G401.6 (cell line): ENCODE results near the gene PSMD8.
"Not testable (repeated sequence)": the region's sequence is repeated elsewhere in the genome, so short reads cannot be mapped to it uniquely, and the experiment has no call there.

Experiments
- FAIRE-seq: peaks from 2 replicates; lab custom pipeline; 2012; peaks lifted over from hg19 to GRCh38; lab: Jason Lieb, UNC

Gene PSMD8

DNA sequence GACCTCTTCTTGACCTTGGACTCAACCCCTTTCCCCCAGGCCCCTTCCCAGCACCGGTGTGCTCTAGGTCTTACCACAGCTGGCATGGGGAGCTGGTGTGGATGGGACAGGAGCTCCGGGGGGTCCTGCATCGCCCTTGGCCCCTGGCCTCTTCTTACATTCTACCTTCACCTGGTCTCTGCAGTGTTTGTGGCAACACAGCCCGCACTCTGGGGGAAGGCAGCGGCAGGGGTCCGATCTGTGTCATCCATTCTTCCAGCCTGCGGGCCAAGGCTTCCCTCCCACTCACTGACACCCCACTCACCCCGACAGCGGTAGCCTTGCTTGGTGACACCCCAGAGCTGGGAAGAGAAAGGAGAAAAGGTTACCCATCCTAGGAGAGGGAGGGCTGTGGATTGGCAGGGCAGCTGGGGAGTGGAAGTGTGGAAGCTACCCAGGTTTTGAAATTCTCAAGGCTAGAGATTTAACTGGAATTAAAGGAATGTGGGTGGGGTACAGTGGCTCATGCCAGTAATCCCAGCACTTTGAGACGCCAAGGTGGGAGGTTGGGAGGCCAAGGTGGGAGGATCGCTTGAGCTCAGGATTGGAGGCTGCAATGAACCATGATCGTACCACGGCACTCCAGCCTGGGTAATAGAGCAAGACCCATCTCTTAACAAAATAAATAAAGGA is 36.8 kb downstream of the PSMD8 start:
- FAIRE-seq, result no peak

GRCh38 chr19:38411898-38412297 is 37.5 kb downstream of the PSMD8 start:
- not testable (repeated sequence) for FAIRE-seq

DNA sequence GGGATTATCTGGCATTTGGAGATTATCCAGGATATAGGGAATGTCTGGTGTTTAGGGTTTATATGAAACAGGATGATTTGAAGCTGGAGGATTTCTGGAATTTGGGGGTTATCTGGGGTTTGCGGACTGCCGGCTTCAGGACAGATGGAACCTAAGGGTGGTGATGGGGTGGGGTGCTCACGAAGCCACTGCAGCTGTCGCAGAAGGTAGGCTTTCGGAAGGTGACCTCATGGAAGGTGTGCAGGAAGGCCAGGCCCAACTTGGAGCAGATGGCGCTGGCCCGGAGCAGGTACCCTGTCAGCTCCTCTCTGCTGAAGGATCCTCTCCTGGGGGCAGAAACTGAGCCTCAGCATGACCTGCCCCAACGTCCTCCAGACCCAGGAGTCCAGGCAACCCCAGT is 38.1 kb downstream of the PSMD8 start:
- no peak for FAIRE-seq

DNA sequence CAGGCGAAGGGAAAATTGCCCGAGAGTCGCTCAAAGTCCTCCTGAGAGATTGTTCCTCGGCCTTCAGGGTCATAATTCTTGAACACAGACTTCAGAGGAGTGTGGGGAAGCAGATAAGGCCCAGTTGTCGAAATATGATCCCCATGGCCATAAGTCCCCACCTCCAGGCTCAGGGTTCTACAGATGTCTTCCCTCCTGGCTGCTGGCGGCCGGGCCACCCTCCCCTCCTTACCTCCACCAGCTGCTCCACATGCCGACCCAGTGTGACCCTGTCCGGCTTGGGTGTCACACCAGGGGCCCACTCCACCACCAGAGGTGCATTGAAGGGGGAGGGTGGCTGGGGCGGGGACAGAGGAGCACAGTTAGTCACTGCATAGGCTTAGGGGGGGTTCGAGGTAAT is 38.6 kb downstream of the PSMD8 start:
- FAIRE-seq, result no peak

DNA sequence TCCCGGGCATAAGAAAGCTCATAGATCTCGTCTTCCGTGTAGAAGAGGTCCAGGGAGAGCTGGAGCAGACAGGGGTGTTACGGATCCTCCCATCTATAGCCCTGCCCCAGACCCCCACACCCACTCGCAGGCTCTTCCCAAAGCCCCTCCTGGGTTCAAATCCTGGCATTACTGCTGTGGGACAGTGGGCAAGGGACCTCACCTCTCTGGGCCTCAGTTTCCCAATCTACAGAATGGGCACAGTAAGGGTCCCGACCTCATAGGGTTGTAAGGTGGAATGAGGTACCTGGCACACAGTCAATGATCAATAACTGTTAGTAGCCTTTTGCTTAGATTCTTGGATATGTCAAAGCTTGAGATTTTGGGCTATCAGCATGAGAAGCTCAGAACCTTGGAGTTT is 39.0 kb downstream of the PSMD8 start:
- FAIRE-seq, result no peak

- FAIRE-seq, result no peak
These were observed 42.8 kb downstream of the PSMD8 start for GRCh38 chr19:38417146-38417543.

DNA sequence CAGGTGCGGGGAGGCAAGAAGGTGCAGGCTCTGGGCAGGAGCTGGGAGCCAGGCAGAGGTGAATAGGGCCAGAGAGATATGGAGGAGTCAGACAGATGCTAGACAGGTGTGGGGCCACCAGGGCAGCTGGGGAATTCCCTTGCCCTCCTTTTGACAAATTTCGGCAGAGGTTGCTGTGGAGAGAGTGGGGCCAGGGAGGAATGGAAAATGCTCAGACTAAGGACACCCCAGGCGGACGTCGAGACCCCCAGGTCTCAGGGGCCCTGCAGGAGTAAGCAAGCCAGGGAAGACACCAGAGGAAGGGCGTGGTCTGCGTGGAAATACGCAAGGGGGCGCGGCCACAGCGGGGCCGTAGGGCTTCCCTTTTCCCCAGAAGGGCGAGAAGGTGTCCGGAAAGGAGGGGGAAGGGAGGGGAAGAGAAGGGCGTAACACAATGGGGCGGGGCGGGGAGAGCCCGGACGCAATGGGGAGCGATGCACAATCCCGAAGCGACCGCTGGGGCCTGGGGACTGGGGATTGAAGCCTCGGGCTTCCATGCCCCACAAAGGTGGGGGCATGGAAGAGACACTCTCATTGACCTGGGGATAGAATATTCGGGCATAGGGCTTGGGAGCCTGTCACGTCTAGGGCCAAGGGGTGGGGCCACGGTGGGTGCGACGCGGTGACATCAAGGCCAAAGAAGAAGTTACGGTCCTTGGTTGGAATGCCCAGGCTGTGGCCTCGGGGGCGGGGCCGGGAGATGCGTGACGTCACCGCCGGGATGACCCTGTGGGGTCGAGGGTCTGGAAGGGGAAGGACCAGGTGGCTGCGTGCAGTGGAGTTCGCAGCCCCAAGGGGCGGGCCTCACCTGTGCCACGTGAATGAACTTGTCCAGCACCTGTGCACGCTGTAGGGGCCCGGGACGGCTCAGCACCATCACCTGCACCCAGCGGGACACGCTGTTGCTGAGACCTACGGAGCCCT is 43.5 kb downstream of the PSMD8 start:
- FAIRE-seq, result no peak

- FAIRE-seq, result no peak
These were observed 46.6 kb downstream of the PSMD8 start for GRCh38 chr19:38420935-38421334.

DNA sequence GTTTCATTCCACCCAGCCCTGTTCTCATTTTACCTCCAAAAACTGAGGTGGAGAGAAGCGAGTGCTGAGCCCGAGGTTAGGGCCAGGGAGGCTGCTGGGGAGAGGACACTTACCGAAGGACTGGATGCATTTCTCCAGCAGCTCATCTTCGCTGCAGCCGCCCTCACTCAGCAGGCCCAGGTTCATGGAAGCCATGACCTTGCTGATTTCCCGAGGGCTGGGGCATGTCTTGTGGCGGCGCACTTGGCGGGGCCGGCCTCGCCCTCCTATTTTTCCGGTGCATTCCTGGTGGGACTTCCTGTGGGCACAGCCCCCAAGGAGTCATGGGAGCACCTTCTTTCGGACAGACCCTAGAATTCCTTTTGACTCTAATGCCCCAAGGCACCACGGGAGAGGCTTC is 47.5 kb downstream of the PSMD8 start:
- no peak for FAIRE-seq

GRCh38 chr19:38422438-38422837 is 48.1 kb downstream of the PSMD8 start:
- FAIRE-seq, result no peak

- no peak for FAIRE-seq
These were observed 49.9 kb downstream of the PSMD8 start for GRCh38 chr19:38424272-38424671.

DNA sequence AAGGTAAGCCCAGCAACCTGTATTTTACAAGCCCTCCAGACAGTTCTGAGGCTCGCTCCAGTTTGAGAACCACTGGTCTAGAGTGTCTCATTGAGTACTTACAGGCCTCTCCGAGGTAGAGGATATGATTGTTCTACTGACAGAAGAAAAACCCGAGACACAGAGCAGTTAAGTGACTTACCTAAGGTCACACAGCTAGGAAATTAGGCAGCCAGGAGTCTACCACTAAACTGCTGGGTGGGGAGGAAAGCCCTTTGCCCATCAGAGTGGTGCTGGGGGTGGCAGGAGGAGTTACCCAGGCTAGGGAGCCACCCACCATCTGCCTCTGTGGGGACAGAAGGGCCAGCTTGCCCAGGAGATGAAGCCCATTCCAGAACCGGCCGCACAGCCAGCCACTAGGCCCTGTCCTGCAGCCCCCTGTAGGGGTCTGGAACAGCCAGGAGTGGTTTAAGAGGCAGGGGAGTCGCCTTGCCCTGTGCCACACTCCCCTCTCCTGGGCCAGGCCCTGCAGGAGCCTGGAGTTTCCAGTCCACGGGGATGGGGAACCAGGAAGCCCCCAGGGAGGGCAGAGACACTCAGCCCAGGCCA is 50.9 kb downstream of the PSMD8 start:
- no peak for FAIRE-seq

DNA sequence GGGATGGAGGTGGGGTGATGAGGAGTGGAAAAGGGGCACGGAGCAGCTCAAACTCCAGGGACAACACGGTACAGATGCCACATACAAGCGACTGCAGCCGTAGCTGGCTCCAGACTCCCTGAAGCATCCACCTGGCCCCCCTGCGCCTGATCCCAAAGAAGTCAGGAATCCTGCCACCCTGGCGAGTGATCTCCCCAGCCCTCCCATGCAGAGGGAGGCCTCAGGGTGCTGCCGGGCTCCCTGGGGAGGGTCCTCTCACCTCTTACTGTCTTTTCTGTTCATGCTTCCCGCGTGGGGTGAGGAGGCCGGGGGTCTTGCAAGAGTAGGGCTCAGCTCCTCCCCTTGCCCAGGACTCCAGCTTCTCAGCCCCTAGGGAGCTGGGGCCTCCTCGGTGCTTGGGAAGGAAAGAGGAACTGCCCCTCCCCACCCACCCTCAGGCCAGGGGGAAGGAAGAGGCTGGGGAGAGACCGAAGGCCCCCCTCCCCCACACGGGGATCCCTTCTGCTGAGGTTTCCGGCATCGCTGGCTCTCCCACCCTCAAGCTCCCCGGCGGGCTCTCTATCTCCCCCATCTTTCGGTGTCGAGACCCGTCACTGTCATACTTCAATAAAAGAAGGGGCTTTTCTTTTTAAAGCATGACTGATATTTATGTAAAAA is 51.6 kb downstream of the PSMD8 start, which contains the start of gene RASGRP4:
Gene RASGRP4 (minus strand): TSS at position 410 of the 657 bp plus-strand sequence. CDS start 128 bp downstream, at position 282.
- no peak for FAIRE-seq

- FAIRE-seq, result not testable (repeated sequence)
These were observed 52.8 kb downstream of the PSMD8 start for GRCh38 chr19:38427035-38427677.

- FAIRE-seq, result no peak
These were observed 54.9 kb downstream of the PSMD8 start for GRCh38 chr19:38429055-38429810.

DNA sequence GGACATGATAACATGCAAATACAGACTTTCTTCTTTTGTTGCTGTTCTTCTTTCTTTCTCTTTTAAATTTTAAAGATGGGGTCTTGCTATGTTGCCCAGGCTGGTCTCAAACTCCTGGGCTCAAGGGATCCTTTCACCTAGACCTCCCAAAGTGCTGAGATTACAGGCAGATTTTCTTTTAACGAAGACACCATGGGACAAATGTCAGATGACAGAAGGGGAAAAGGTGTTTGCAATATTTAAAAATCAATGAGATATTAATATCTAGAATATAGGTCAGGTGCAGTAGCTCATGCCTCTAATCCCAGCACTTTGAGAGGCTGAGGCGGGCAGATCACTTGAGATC is 55.4 kb downstream of the PSMD8 start:
- no peak for FAIRE-seq

DNA sequence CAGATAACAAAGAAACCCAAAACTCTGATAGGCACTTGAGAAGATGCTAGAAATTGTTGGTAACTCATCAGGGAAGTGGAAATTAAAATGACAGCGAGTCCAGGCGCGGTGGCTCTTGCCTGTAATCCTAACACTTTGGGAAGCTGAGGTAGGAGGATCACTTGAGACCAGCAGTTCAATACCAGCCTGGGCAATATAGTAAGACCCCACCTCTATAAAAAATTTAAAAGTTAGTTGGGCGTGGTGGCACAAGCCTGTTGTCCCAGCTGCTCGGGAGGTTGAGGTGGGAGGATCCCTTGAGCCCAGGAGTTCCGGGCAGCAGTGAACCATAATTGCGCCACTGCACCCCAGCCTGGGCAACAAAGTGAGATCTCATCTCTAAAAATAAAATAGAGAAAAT is 56.6 kb downstream of the PSMD8 start:
- FAIRE-seq, result no peak

- no peak for FAIRE-seq
These were observed 58.9 kb downstream of the PSMD8 start, which contains the start of gene RYR1 for GRCh38 chr19:38433268-38433733. Gene RYR1, plus strand, starts transcription at chr19:38433691. Its CDS starts 139 bp downstream, at chr19:38433830.
